Stimulated activated CD8-positive, alpha-beta memory T cell treated with anti-CD3 and anti-CD28 coated beads, Interleukin-12 subunit alpha, Interleukin-12 subunit beta, amount 100 ng/mL, for 24 hours (primary cell): ENCODE data around the gene AWAT2.

Experiments
- DNase-seq: peaks from one replicate; pipeline ENCODE4 v3.0.0-alpha.2; 2020; ENCODE audit errors: extremely low read depth

AWAT2 gene

DNA sequence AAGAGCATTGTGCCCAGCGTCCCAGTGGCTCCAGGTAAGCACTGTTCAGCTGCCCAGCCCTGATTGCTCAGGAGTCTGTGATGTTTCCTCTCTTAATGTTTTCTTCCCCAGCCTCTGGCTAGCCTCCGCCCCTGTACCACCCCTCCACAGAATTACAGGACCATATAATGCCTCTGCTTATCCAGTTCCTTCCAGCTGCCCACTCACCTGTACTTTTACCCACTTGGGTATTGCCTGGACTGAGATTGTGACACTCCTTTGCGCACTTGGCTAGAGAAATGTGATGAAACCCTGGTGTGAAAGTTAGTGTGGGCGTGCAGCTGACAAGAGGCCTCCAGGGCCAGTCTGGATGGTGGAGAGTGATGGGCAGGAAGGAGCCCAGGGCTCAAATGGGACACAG lies at the start of gene AWAT2:
Gene AWAT2, minus strand, starts transcription at position 14 of the 400 bp plus-strand sequence. Its CDS starts 6 bp downstream, at position 8.
- DNase-seq: no peak

- no peak for DNase-seq
Measured at GRCh38 chrX:70096052-70096451, 46.3 kb upstream of the AWAT2 start.

GRCh38 chrX:70092247-70092646 lies 42.5 kb upstream of the AWAT2 start:
- no peak for DNase-seq

DNA sequence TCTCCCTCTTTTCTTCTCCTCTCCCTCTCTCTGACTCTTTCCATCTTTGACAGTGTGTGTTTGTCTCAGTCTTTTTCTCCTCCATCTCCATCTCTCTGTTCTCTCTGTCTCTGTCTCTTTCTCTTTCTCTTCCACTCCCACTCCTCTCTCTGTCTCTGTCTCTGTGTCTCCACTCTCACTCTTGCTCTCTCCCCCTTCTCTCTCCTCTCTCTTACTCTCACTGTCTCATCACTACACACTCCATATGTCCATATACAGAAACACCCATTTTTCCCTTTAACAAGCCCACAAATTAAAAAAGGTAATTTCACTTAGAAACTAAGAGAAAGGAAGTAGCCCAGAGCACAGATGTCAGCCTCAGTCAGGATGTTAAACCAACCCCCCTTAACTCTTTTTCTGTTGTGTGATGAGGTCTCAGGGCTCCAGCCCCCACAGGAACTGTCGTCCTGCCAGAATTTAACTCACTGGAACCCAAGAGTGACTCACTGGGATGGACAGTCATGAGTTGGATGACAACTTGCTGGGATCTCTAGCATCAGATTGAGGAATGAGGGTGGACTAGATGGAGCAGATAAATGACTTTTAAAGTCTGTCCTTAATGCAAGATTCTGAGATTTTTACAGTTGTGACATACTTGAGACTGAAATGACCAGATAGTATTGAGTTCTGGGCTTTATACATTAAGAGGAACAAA lies 40.0 kb upstream of the AWAT2 start:
- no peak for DNase-seq

DNA sequence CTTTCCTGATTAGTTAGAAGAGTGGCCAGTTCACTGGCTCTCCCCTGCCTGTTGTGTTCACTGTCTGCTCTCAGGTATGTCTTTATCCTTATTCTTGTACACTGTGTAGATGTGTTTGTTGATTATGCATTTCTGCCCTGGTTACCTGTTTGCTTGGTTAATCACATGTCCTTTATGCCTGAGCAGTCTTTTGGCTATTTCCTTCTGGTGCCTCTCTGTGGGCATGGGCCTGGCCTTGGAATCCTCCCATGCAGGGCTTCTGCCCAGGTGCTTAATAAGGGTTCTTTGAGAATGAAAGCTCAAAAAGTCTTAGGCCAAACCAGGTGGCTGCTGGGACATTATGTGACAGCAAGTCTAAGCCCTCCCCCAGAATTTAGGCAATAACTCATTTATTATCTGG lies 39.0 kb upstream of the AWAT2 start:
- DNase-seq: no peak

GRCh38 chrX:70087857-70088630 lies 38.3 kb upstream of the AWAT2 start:
- no peak for DNase-seq

DNA sequence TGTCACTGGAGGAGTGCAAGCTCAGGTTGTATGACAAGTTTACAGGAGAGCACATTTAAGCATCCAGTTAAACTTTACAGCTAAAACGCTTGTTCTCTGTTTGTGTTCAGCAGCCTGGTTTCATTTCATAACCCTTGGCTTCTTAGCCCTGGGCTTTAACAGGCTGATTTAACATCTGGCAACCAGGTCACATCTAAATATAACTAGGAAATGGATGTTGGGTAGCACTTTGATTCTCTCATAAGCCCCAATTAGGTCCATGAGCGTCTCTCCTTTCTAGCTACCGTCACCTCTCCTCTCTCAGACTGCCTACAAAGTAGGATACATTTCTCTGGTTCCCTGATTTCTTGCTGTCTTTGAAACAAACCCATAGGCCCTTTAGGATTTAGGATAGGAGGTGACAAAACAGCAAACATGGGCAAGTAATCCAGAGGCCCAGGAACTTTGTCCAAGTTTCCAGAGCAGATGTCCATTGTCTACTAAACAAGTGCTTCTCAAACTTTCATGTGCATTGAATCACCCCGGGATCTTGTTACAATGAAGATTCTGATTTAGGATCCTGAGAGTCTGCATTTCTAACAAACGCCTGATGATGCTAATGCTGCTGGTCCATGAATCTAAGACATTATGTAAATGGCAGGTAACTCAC lies 35.0 kb upstream of the AWAT2 start:
- no peak for DNase-seq

GRCh38 chrX:70082723-70083122 lies 33.0 kb upstream of the AWAT2 start:
- DNase-seq: no peak

DNA sequence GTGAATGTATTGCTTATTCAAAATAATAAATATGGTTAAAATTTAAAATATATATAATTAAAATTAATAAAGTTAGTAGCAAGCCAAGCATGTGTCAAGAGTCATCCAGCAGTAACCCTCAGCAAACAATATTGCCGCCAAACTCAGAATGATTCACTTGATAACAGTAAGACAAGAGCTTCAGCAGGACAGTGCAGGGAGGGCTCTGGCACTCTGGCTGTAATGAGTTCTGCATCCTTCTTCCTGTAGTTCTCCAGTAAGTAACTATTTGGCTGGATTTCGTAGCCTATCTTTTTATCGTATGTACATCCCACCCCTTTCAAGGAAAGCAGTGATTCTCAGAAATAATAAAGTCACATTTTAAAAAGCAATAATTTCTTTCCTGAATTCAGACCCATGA lies 30.1 kb upstream of the AWAT2 start:
- DNase-seq: no peak

DNA sequence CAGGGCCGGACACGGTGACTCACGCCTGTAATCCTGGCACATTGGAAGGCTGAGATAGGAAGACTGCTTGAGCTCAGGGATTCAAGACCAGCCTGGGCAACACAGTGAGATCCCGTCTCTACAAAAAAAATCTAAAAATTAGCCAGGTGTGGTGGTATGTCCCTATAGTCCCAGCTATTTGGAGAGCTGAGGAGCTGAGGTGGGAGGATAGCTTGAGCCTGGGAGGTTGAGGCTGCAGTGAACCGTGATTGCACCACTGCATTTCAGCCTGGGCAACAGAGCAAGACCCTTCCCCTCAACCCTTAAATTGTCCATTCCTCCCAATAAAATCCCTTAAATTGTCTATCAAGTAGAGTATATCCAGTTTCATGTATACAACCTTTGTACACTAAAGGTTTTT lies 29.6 kb upstream of the AWAT2 start:
- DNase-seq: no peak

DNA sequence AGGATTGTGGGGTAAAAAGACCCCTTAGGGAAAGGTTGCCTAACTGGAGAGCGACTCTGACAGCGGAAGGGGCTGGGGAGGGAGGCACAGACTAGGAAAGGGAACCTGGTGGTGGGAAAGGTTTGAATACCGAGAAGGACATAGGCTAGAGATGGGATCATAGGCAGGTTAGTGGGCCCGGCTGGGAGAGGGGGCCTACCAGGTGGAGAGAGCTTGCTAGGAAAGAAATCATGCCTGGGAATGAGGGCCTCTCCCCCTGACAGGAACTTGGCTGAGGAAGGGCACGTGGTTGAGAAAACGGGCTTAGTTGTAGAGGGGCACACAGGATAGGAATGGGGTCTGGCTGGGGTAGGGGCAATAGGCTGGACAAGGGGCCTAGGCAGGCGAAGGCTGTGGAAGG lies 16.9 kb upstream of the AWAT2 start:
- DNase-seq: no peak

DNA sequence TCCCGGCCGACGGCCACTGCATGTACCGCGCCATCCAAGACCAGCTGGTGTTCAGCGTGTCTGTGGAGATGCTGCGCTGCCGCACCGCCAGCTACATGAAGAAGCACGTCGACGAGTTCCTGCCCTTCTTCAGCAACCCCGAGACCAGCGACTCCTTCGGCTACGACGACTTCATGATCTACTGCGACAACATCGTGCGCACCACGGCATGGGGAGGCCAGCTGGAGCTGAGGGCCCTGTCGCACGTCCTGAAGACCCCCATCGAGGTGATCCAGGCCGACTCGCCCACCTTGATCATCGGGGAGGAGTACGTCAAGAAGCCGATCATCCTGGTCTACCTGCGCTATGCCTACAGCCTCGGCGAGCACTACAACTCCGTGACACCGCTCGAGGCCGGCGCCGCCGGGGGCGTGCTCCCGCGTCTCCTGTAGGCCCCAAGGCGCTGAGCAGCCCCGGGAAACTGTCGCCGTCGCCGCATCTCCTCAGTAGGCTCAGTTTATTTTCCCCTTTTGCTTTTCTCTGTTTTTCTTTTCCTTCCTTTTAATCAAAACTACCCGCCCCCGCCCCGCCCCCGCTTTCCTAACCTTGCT lies 13.3 kb upstream of the AWAT2 start:
- no peak for DNase-seq

DNA sequence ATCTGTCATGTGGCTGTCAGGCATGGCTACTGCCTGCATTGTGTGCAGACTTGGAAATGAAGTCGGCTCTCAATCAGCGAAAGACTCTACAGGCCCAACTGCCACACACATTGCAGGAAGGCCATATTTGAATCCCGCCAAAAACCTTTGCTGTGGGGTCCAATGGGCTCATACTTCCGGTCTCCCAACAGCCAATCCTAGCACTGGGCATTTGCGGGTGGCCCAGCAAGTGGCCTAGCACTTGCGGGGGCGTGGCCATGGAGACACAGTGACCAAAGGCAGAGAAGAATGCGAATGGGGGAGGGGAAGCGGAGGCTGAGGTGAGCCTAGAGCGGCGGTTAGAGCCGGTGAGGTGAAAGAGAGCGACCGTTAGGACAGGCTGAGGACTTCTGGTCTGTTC lies 12.3 kb upstream of the AWAT2 start, which contains the start of gene OTUD6A:
Gene OTUD6A, plus strand, starts transcription at position 382 of the 400 bp plus-strand sequence. CDS start 68 bp downstream, outside the sequence.
- DNase-seq: no peak

DNA sequence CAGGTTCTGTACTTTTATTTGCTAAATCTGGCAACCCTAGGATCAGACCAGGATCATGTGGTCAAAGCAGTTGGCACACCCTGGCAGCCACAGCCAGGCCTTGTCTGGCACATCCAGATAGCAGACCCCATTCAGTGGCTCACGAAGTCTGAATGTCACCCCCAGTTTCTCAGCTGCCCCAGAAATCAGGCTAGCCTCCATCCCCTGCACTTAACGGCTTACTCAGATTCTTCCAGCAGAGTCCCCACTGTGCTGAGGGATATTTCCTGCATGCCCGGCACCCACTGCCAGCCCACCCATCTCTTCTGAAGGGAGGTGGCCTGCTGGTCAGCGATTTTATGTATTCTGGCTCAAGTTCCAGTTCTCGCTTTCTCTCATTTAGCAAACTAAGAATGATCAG lies 4.7 kb upstream of the AWAT2 start:
- DNase-seq: no peak

DNA sequence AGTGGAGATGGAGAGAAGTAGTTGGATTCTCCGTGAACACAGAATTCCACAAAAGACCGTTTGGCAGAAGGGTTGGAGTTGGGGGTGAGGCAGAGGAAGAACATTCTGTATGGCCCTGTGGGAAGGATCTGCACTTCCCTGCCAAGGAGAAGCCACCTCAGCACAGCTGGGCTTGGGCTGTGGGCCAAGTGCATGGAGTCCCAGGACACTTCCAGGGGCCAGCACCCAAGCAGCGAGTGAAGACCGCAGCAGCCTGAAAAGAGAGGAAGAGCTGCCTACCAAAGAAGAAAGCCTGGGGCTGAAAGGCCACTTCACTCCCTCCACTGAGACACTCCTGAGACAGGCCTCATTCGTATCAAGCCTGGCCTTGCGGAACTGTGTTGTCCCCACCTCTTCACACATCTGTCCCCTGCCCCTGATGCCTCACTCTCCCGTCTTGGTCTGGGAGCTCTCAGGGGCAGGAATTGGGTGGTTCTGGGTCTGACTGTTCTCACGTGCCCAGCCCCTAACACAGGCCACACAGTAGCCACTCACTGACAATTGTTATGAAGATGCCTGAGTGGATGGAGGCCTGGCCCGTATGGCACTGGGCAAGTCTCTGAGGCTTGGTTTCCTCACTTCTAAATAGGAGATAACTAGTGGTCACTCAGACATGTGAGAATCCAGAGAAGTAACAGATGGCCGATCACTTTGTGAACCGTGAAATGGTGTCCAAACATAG lies 3.3 kb upstream of the AWAT2 start:
- no peak for DNase-seq

DNA sequence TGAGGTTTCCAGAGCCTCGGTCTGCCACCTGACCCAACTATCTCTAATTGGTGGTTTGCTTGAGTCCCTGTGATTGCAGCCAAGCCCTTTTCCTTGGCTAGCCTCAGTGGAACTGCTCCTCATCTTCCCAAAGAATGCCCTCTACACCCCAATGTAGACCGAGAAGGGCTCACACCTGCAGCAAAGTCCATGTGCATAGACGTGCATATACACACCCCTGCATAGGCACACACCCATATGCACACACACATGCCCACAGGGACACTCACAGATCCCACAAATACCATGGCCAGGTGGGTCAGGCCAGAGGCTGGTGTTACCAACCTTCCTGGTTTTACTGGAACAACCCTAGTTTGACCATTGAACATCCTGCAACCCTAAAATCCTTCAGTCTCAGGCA lies 332 bp downstream of the AWAT2 start:
- no peak for DNase-seq

- no peak for DNase-seq
Measured at GRCh38 chrX:70046978-70047377, 2.8 kb downstream of the AWAT2 start.

- no peak for DNase-seq
Measured at GRCh38 chrX:70044541-70045245, 5.0 kb downstream of the AWAT2 start.

DNA sequence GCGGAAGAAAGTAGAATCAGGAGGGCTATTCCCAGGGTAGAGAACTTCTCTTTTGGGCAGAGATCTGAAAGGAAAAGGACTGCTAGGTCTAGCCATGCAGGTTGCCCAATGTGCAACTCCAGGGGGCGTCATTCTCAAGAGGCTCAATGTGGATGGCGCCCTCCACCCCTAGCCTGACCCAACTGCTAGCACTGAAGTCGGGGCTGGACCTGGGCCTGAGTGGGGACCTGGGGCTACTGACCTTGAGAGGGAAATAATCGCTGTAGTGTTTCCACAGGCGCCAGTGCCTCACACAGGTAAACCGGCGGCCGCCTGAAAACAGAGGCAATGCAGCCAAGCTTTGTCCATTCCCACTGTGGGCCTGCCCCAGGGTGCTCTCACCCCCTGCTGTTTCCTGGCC lies 6.1 kb downstream of the AWAT2 start:
- no peak for DNase-seq

DNA sequence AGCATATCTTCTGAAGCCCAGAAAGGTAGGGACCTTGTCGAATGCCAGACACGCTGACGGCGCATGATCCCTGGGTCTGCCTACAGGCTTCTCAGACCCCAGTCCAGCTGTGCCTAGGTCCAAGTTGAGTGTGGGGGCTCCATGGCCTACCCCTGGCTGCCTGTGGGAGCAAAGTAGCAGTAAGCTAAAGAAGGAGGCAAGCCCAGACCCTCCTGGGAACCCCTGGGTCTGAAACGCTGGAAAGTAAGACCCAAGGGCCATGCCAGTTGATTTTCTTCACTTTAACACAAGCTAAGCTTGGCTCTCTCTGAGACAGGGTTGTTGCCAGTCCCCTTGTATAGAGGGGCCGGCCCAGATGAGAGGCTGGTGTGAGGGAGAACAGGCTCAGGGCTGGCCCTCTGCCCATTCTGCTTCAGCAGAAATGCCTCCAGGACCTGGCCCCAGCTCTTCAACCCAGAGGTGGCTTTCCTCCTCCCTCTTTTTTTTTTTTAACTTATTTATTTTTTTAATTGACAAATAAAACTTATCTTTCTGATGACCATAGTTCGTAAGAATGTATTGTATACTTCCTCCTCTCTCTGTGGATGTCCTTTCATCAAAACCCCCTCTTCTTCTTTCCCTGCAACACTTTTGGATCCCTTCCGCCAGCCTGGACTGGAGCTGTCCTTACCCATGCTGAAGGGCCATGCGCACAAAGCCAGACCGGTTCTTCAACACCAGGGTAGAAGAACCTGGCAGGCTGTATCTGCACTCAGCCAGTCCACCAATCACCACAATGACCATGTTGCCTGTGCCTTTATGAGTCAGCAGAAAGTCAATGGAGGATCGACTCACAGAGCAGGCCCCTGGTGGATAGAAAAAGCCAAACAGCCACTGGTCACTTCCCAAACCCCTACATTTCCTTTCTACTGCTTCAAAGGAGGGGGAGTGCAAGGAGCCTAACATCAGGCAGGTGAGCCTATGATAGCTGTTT lies 7.1 kb downstream of the AWAT2 start:
- DNase-seq: no peak
